ENCODE results near the gene POLH. TPM values are rescaled to one million over a fixed set of nuclear protein-coding genes. Genes with fewer than 3 reads are reported as not detected.
"Not testable (repeated sequence)": the region's sequence is repeated elsewhere in the genome, so short reads cannot be mapped to it uniquely, and the experiment has no call there.

The POLH gene
- total and polyA plus RNA-seq, 3 experiments from 2014 or later = 15.6 to 38.6 (median 33.8) TPM

DNA sequence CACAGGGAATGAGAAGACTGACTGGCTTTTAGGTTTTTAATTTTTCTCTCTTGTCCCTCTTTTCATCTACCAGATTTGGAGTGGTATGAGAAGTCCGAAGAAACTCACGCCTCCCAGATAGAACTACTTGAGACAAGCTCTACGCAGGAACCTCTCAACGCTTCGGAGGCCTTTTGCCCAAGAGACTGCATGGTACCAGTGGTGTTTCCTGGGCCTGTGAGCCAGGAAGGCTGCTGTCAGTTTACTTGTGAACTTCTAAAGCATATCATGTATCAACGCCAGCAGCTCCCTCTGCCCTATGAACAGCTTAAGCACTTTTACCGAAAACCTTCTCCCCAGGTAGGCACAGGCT is 60.3 kb downstream of the POLH start:
- Histone ChIP-seq H3K27me3 (ENCODE audit: insufficient read depth, low read length, poor library complexity, severe bottlenecking) (no peaks in the 10 kb centered on the region), H3K4me1 (ENCODE audit: insufficient read depth, low read length) (peaks cover 30% of the 10 kb centered on the region), H3K9me3 (ENCODE audit: low read length) (no peaks in the 10 kb centered on the region), H3K36me3 (ENCODE audit: insufficient read depth, low read length) (peaks cover 19% of the 10 kb centered on the region), H3K4me3 (ENCODE audit: low read length) (peak overlapping the region; percentile 94), H3K27ac (ENCODE audit: low read depth, low read length) (peak overlapping the region; percentile 87)
- H3K9me3 Mint-ChIP-seq = no peaks in the 10 kb centered on the region
- H3K27ac Mint-ChIP-seq = peak overlapping the region; percentile 94 to 99 (median 96)
- ChIA-PET POLR2A (no interaction called here), CTCF (interaction anchor here (1.3 to 2.7 kb wide), 3 partner anchors 9 to 31 kb away, joined by 5 to 9 read pairs (median 6); partner anchors contain the start of gene RSPH9)
- H3K27me3 Mint-ChIP-seq = peaks cover 0 to 8% of the 10 kb centered on the region in 2 donors
- H3K4me3 Mint-ChIP-seq = peak overlapping the region; percentile 96 to 100 (median 97)
- H3K4me1 Mint-ChIP-seq = peaks cover 38 to 60% (median 51%) of the 10 kb centered on the region in 3 donors
- H3K36me3 Mint-ChIP-seq = peaks cover 0 to 41% (median 8%) of the 10 kb centered on the region in 3 donors
- DNase-seq = no peak

DNA sequence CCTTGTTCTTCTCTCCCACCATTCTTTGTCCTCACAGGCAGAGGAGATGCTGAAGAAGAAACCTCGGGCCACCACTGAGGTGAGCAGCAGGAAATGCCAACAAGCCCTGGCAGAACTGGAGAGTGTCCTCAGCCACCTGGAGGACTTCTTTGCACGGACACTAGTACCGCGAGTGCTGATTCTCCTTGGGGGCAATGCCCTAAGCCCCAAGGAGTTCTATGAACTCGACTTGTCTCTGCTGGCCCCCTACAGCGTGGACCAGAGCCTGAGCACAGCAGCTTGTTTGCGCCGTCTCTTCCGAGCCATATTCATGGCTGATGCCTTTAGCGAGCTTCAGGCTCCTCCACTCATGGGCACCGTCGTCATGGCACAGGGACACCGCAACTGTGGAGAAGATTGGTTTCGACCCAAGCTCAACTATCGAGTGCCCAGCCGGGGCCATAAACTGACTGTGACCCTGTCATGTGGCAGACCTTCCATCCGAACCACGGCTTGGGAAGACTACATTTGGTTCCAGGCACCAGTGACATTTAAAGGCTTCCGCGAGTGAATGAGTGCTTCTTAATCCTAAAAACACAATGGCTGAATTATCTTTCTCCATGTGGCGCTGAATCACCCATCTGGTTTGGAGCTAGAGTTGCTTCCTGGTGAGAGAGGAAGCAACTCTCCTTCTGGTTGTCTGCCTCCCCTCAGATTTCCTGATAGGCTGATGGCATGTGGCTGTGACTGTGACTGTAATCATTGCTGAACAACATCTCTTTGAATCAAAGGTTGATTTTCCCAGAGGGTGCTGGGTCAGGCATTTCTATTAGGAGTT is 64.2 kb downstream of the POLH start:
- no peak for DNase-seq
- Mint-ChIP-seq H3K4me3 (peak overlapping the region in 3 of 7 donors; percentile 10 to 85 (median 32)), H3K36me3 (peaks cover 0 to 57% (median 16%) of the 10 kb centered on the region in 3 donors), H3K27me3 (peaks cover 0 to 6% of the 10 kb centered on the region in 2 donors), H3K4me1 (peaks cover 38 to 70% (median 52%) of the 10 kb centered on the region in 3 donors), H3K9me3 (no peaks in the 10 kb centered on the region), H3K27ac (peak overlapping the region in 1 of 8 donors; percentile 62)
- Histone ChIP-seq H3K27ac (ENCODE audit: low read depth, low read length) (peak overlapping the region; percentile 24), H3K4me3 (ENCODE audit: low read length) (no peak overlapping the region), H3K9me3 (ENCODE audit: low read length) (no peaks in the 10 kb centered on the region), H3K36me3 (ENCODE audit: insufficient read depth, low read length) (peaks cover 24% of the 10 kb centered on the region), H3K27me3 (ENCODE audit: insufficient read depth, low read length, poor library complexity, severe bottlenecking) (no peaks in the 10 kb centered on the region), H3K4me1 (ENCODE audit: insufficient read depth, low read length) (peaks cover 24% of the 10 kb centered on the region)
- CTCF ChIA-PET = no interaction called here
- POLR2A ChIA-PET = no interaction called here

- CTCF ChIA-PET = interaction anchor here (1.0 to 1.6 kb wide), 3 partner anchors 9 to 21 kb away, joined by 3 to 6 read pairs (median 3); partner anchors contain the start of genes GTPBP2 and MAD2L1BP
- H3K27ac Mint-ChIP-seq = peak within 1 kb of the TSS in 6 of 8 donors; percentile 41 to 79 (median 73)
- H3K27me3 Mint-ChIP-seq = no peaks in the 10 kb centered on the region
Measured at GRCh38 chr6:43644940-43645612, 69.1 kb downstream of the POLH start, which contains the start of gene RSPH9. TSS of gene RSPH9 (plus strand) at chr6:43645036. CDS start at chr6:43645099, 63 bp downstream.

GRCh38 chr6:43645613-43645964 is 69.6 kb downstream of the POLH start:
- Mint-ChIP-seq H3K27me3 (no peaks in the 10 kb centered on the region), H3K4me1 (peaks cover 13 to 27% (median 18%) of the 10 kb centered on the region in 3 donors), H3K36me3 (peaks cover 0 to 21% (median 9%) of the 10 kb centered on the region in 3 donors), H3K4me3 (peak overlapping the region; percentile 2 to 81 (median 66)), H3K27ac (peak overlapping the region in 6 of 8 donors; percentile 41 to 79 (median 73)), H3K9me3 (no peaks in the 10 kb centered on the region)
- H3K36me3 ChIP-seq (ENCODE audit: insufficient read depth, low read length) = peaks cover 7% of the 10 kb centered on the region
- H3K9me3 ChIP-seq (ENCODE audit: low read length) = no peaks in the 10 kb centered on the region
- no peak for DNase-seq
- H3K27me3 ChIP-seq (ENCODE audit: insufficient read depth, low read length, poor library complexity, severe bottlenecking) = no peaks in the 10 kb centered on the region
- no peak overlapping the region for H3K27ac ChIP-seq (ENCODE audit: low read depth, low read length)
- peaks cover 4% of the 10 kb centered on the region for H3K4me1 ChIP-seq (ENCODE audit: insufficient read depth, low read length)
- POLR2A ChIA-PET = no interaction called here
- peak overlapping the region; percentile 50 for H3K4me3 ChIP-seq (ENCODE audit: low read length)
- CTCF ChIA-PET = interaction anchor here (1.0 to 1.6 kb wide), 2 partner anchors 9 to 21 kb away, joined by 3 to 6 read pairs; partner anchors contain the start of gene MAD2L1BP

More at GRCh38 chr6:43644940-43645612, 69.1 kb downstream of the POLH start, which contains the start of gene RSPH9:
- no peaks in the 10 kb centered on the region for H3K9me3 ChIP-seq (ENCODE audit: low read length)
- DNase-seq = peak; percentile 27 to 73 (median 45)
- no peak within 1 kb of the TSS for H3K27ac ChIP-seq (ENCODE audit: low read depth, low read length)
- H3K27me3 ChIP-seq (ENCODE audit: insufficient read depth, low read length, poor library complexity, severe bottlenecking) = no peaks in the 10 kb centered on the region
- peaks cover 0 to 26% (median 9%) of the 10 kb centered on the region in 3 donors for H3K36me3 Mint-ChIP-seq
- POLR2A ChIA-PET = no interaction called here
- peaks cover 18 to 31% (median 23%) of the 10 kb centered on the region in 3 donors for H3K4me1 Mint-ChIP-seq
- H3K4me1 ChIP-seq (ENCODE audit: insufficient read depth, low read length) = peaks cover 4% of the 10 kb centered on the region
- H3K9me3 Mint-ChIP-seq = no peaks in the 10 kb centered on the region
- H3K4me3 Mint-ChIP-seq = peak within 1 kb of the TSS; percentile 2 to 81 (median 66)
- H3K36me3 ChIP-seq (ENCODE audit: insufficient read depth, low read length) = peaks cover 12% of the 10 kb centered on the region
- H3K4me3 ChIP-seq (ENCODE audit: low read length) = peak within 1 kb of the TSS; percentile 50

DNA sequence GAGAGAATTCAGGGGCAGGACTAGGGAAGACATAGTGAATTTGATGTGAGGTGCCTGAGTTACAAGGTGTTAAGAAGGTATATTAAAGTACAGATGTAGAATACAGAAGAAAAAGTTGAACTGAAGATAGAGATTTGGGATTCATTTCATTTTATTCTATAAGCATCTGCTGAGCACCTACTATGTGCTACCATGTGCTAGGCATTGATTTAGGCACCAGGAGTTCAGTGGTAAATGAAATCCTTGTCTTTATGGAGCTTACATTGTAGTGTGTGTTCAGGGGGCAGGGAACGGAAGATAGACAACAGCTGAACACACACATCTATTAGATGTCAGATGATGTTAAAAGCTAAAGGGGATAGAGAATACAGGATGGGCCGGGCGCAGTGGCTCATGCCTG is 71.6 kb downstream of the POLH start:
- no peaks in the 10 kb centered on the region for H3K9me3 ChIP-seq (ENCODE audit: low read length)
- H3K4me1 ChIP-seq (ENCODE audit: insufficient read depth, low read length) = peaks cover 4% of the 10 kb centered on the region
- no peak overlapping the region for H3K4me3 ChIP-seq (ENCODE audit: low read length)
- Mint-ChIP-seq H3K27me3 (no peaks in the 10 kb centered on the region), H3K36me3 (peaks cover 0 to 8% (median 4%) of the 10 kb centered on the region in 3 donors), H3K4me3 (no peak overlapping the region), H3K4me1 (peaks cover 9 to 19% (median 14%) of the 10 kb centered on the region in 3 donors), H3K27ac (no peak overlapping the region), H3K9me3 (no peaks in the 10 kb centered on the region)
- ChIA-PET CTCF (no interaction called here), POLR2A (no interaction called here)
- H3K36me3 ChIP-seq (ENCODE audit: insufficient read depth, low read length) = no peaks in the 10 kb centered on the region
- no peak for DNase-seq
- H3K27ac ChIP-seq (ENCODE audit: low read depth, low read length) = no peak overlapping the region
- no peaks in the 10 kb centered on the region for H3K27me3 ChIP-seq (ENCODE audit: insufficient read depth, low read length, poor library complexity, severe bottlenecking)

GRCh38 chr6:43648248-43648647 is 72.3 kb downstream of the POLH start:
- Mint-ChIP-seq H3K27me3 (no peaks in the 10 kb centered on the region), H3K4me3 (no peak overlapping the region), H3K27ac (no peak overlapping the region), H3K36me3 (peaks cover 0 to 2% (median 0%) of the 10 kb centered on the region in 3 donors), H3K9me3 (no peaks in the 10 kb centered on the region), H3K4me1 (peaks cover 9 to 18% (median 14%) of the 10 kb centered on the region in 3 donors)
- Histone ChIP-seq H3K4me3 (ENCODE audit: low read length) (no peak overlapping the region), H3K9me3 (ENCODE audit: low read length) (no peaks in the 10 kb centered on the region), H3K27ac (ENCODE audit: low read depth, low read length) (no peak overlapping the region), H3K27me3 (ENCODE audit: insufficient read depth, low read length, poor library complexity, severe bottlenecking) (no peaks in the 10 kb centered on the region), H3K4me1 (ENCODE audit: insufficient read depth, low read length) (peaks cover 4% of the 10 kb centered on the region), H3K36me3 (ENCODE audit: insufficient read depth, low read length) (no peaks in the 10 kb centered on the region)
- ChIA-PET POLR2A (no interaction called here), CTCF (no interaction called here)
- no peak for DNase-seq

- H3K27ac ChIP-seq (ENCODE audit: low read depth, low read length); H3K27me3 ChIP-seq (ENCODE audit: insufficient read depth, low read length, poor library complexity, severe bottlenecking); POLR2A ChIA-PET; H3K4me1 Mint-ChIP-seq; H3K27me3 Mint-ChIP-seq; DNase-seq; CTCF ChIA-PET; H3K9me3 Mint-ChIP-seq; H3K36me3 Mint-ChIP-seq; H3K4me3 Mint-ChIP-seq; H3K27ac Mint-ChIP-seq; H3K9me3 ChIP-seq (ENCODE audit: low read length); H3K4me1 ChIP-seq (ENCODE audit: insufficient read depth, low read length); H3K36me3 ChIP-seq (ENCODE audit: insufficient read depth, low read length); H3K4me3 ChIP-seq (ENCODE audit: low read length): not testable (repeated sequence)
Measured at GRCh38 chr6:43652822-43653221, 76.8 kb downstream of the POLH start.

Measured in CD8-positive, alpha-beta memory T cell (primary cell).